PC-9 (cell line): ENCODE data around the gene TPCN2.

Experiments used
- CTCF ChIP-seq: fragments of 200-600 bp; sonication (generic); conservative IDR thresholded peaks from 2 replicates; pipeline ENCODE4 v1.6.1; 2017; ENCODE audit warnings: mixed run types, antibody characterized with exemption, mild to moderate bottlenecking, moderate library complexity
- EZH2 ChIP-seq: fragments of 200-600 bp; sonication (generic); IDR thresholded peaks from 2 replicates; pipeline ENCODE4 v1.8.0; 2017; ENCODE audit warnings: antibody characterized with exemption, low read depth

- TF ChIP-seq CTCF (no peak), EZH2 (no peak)
These were observed 27.5 kb downstream of the TPCN2 start for GRCh38 chr11:69076129-69076791.
